Keratinocyte (primary cell): ENCODE measurements around the gene KRTAP5-7. TPM values are rescaled to one million over a fixed set of nuclear protein-coding genes. Genes with fewer than 3 reads are reported as not detected.

Source experiments
- DNase-seq: peaks from one replicate; pipeline ENCODE4 v3.0.0-alpha.2; 2011; ENCODE audit warnings: low read depth, missing footprints, low spot score
- FAIRE-seq: peaks from 2 replicates; lab custom pipeline; 2011; peaks lifted over from hg19 to GRCh38; lab: Jason Lieb, UNC
- H2AFZ ChIP-seq: 2 replicates; pipeline ENCODE4 v1.6.0; 2012; ENCODE audit warnings: low read length, control low read depth, inconsistent platforms; ENCODE audit not compliant: control insufficient read depth
- H3K27ac ChIP-seq: 2 replicates; pipeline ENCODE4 v1.5.1; 2011; ENCODE audit warnings: low read length; ENCODE audit not compliant: control insufficient read depth, insufficient read depth
- H3K27me3 ChIP-seq: 3 replicates; pipeline ENCODE4 v1.6.0; 2011; ENCODE audit warnings: low read length; ENCODE audit not compliant: control insufficient read depth, insufficient read depth; ENCODE audit errors: extremely low read depth
- H3K36me3 ChIP-seq, 2 experiments: 2 replicates in 1 of 2; 3 replicates in 1 of 2; pipeline ENCODE4 v1.5.1; 2011; ENCODE audit warnings: low read length in 2 of 2, mild to moderate bottlenecking in 1 of 2; ENCODE audit not compliant: control insufficient read depth in 2 of 2, insufficient read depth in 2 of 2; ENCODE audit errors: extremely low read depth in 1 of 2
- H3K4me1 ChIP-seq: 3 replicates; pipeline ENCODE4 v1.5.1; 2011; ENCODE audit warnings: low read length; ENCODE audit not compliant: control insufficient read depth, insufficient read depth; ENCODE audit errors: extremely low read depth
- H3K4me2 ChIP-seq: 3 replicates; pipeline ENCODE4 v1.6.0; 2011; ENCODE audit warnings: low read depth, low read length; ENCODE audit not compliant: control insufficient read depth, insufficient read depth; ENCODE audit errors: extremely low read depth
- H3K4me3 ChIP-seq, 3 experiments: fragments of 200-600 bp in 1 of 3; sonication (generic) in 1 of 3; 2 replicates in 2 of 3; 3 replicates in 1 of 3; pipeline ENCODE4 v1.5.1; 2011 to 2016; ENCODE audit warnings: low read length in 3 of 3, mild to moderate bottlenecking in 3 of 3, control low read depth in 2 of 3, inconsistent platforms in 1 of 3, low read depth in 1 of 3, mixed read lengths in 1 of 3, mixed run types in 1 of 3, moderate library complexity in 1 of 3; ENCODE audit not compliant: control insufficient read depth in 2 of 3, insufficient read depth in 2 of 3; ENCODE audit errors: extremely low read depth in 1 of 3
- H3K79me2 ChIP-seq: 2 replicates; pipeline ENCODE4 v1.6.0; 2012; ENCODE audit warnings: low read length; ENCODE audit not compliant: control insufficient read depth, insufficient read depth
- H3K9ac ChIP-seq: 3 replicates; pipeline ENCODE4 v1.6.0; 2011; ENCODE audit warnings: low read length; ENCODE audit not compliant: control insufficient read depth, insufficient read depth; ENCODE audit errors: extremely low read depth
- H3K9me1 ChIP-seq: 3 replicates; pipeline ENCODE4 v1.6.0; 2011; ENCODE audit warnings: low read length; ENCODE audit not compliant: control insufficient read depth, insufficient read depth; ENCODE audit errors: extremely low read depth
- H3K9me3 ChIP-seq: 2 replicates; pipeline ENCODE4 v1.5.1; 2012; ENCODE audit warnings: low read depth, low read length; ENCODE audit not compliant: control insufficient read depth
- H4K20me1 ChIP-seq: 3 replicates; pipeline ENCODE4 v1.6.0; 2011; ENCODE audit warnings: low read length; ENCODE audit not compliant: control insufficient read depth, insufficient read depth; ENCODE audit errors: extremely low read depth
- CTCF ChIP-seq, 3 experiments: IDR thresholded peaks in 1 of 3; conservative IDR thresholded peaks in 1 of 3; optimal IDR thresholded peaks in 1 of 3; 2 replicates in 2 of 3; 3 replicates in 1 of 3; pipeline versions ENCODE3 to v1.5.1; 2011; ENCODE audit warnings: low read length in 3 of 3, mild to moderate bottlenecking in 3 of 3, moderate library complexity in 2 of 3, control low read depth in 1 of 3, inconsistent platforms in 1 of 3; ENCODE audit not compliant: insufficient read depth in 2 of 3; ENCODE audit errors: extremely low read depth in 1 of 3
- EZH2 ChIP-seq: IDR thresholded peaks from one replicate; pipeline ENCODE4 v1.6.1; 2012; ENCODE audit warnings: inconsistent platforms, mild to moderate bottlenecking, low read length, moderate library complexity
- dilution Hi-C: fragments of 300-500 bp; cut with MboI; formaldehyde crosslinking; loops from one replicate; pipeline ENCODE4 v1.7.0; 2020; ENCODE audit warnings: low sequenced_read_pairs; ENCODE audit not compliant: extremely low pct_ligation_motif_present
- polyA plus RNA-seq, 5 experiments: library from polyadenylated mRNA; depleted of rRNA in 3 of 5; stranded (reverse) in 3 of 5; stranded (forward) in 1 of 5; unstranded in 1 of 5; fragments of >200 nt; gene quantifications; 1 replicate in 1 of 5; 2 replicates in 3 of 5; 3 replicates in 1 of 5; pipeline versions ENCODE4 v1.2.1 to v1.2.3, GENCODE V29; 2011 to 2012; ENCODE audit warnings: missing spikeins in 2 of 5, low read depth in 1 of 5, low replicate concordance in 1 of 5

Gene KRTAP5-7
- polyA plus RNA-seq, 1 donor (not counting 4 experiments of a cell fraction or from before 2014, with no cell fraction given): not detected

GRCh38 chr11:71482216-71482615 is 44.9 kb upstream of the KRTAP5-7 start:
- DNase-seq: no peak
- no peak overlapping the region for H3K4me2 ChIP-seq
- H3K36me3 ChIP-seq: peaks cover 35 to 44% of the 10 kb centered on the region in 2 experiments
- H3K9me1 ChIP-seq: no peaks in the 10 kb centered on the region
- H3K79me2 ChIP-seq: no peaks in the 10 kb centered on the region
- H2AFZ ChIP-seq: no peak overlapping the region
- dilution Hi-C loops: no loop called here
- TF ChIP-seq CTCF (optimal IDR thresholded peaks at IDR 0.05 in 1 of 3, IDR thresholded peaks at IDR 0.05 in 1 of 3, conservative IDR thresholded peaks at IDR 0.05 in 1 of 3; ENCODE audit: extremely low read depth in 1 of 3, insufficient read depth in 2 of 3, low read length in 3 of 3): no peak
- TF ChIP-seq EZH2: no peak
- H3K4me1 ChIP-seq: no peaks in the 10 kb centered on the region
- H3K9me3 ChIP-seq: no peaks in the 10 kb centered on the region
- no peak for FAIRE-seq
- H3K27ac ChIP-seq: no peak overlapping the region
- H3K9ac ChIP-seq: no peak overlapping the region
- H4K20me1 ChIP-seq: no peaks in the 10 kb centered on the region
- no peaks in the 10 kb centered on the region for H3K27me3 ChIP-seq
- H3K4me3 ChIP-seq: no peak overlapping the region

GRCh38 chr11:71482746-71483364 is 44.2 kb upstream of the KRTAP5-7 start:
- TF ChIP-seq CTCF (optimal IDR thresholded peaks at IDR 0.05 in 1 of 3, IDR thresholded peaks at IDR 0.05 in 1 of 3, conservative IDR thresholded peaks at IDR 0.05 in 1 of 3; ENCODE audit: extremely low read depth in 1 of 3, insufficient read depth in 2 of 3, low read length in 3 of 3) (no peak), EZH2 (no peak)
- H3K9me1 ChIP-seq: no peaks in the 10 kb centered on the region
- H2AFZ ChIP-seq: no peak overlapping the region
- peaks cover 35 to 41% of the 10 kb centered on the region in 2 experiments for H3K36me3 ChIP-seq
- no peak for DNase-seq
- dilution Hi-C loops: no loop called here
- H3K4me3 ChIP-seq: no peak overlapping the region
- H3K9ac ChIP-seq: no peak overlapping the region
- H3K4me2 ChIP-seq: no peak overlapping the region
- peaks cover 3% of the 10 kb centered on the region for H3K4me1 ChIP-seq
- no peaks in the 10 kb centered on the region for H3K79me2 ChIP-seq
- no peaks in the 10 kb centered on the region for H3K9me3 ChIP-seq
- no peaks in the 10 kb centered on the region for H3K27me3 ChIP-seq
- H4K20me1 ChIP-seq: no peaks in the 10 kb centered on the region
- FAIRE-seq: no peak
- no peak overlapping the region for H3K27ac ChIP-seq
